Lower leg skin (tissue), 3 donors: ENCODE data around the gene MB21D2.

Experiments
- POLR2A ChIP-seq, 2 donors: fragments of 450-650 bp; IDR thresholded peaks; one replicate each; pipeline ENCODE4 v1.6.1; 2016 to 2017; ENCODE audit warnings: antibody characterized with exemption in 2 of 2, mild to moderate bottlenecking in 1 of 2, moderate library complexity in 1 of 2
- TF ChIP-seq, protein P1 (sequence below), 3 donors: fragments of 450-650 bp; IDR thresholded peaks; one replicate each; pipeline ENCODE4 v1.5.1; 2016; ENCODE audit warnings: antibody characterized with exemption in 3 of 3, mild to moderate bottlenecking in 3 of 3, moderate library complexity in 2 of 3

- TF ChIP-seq, protein P1, sequence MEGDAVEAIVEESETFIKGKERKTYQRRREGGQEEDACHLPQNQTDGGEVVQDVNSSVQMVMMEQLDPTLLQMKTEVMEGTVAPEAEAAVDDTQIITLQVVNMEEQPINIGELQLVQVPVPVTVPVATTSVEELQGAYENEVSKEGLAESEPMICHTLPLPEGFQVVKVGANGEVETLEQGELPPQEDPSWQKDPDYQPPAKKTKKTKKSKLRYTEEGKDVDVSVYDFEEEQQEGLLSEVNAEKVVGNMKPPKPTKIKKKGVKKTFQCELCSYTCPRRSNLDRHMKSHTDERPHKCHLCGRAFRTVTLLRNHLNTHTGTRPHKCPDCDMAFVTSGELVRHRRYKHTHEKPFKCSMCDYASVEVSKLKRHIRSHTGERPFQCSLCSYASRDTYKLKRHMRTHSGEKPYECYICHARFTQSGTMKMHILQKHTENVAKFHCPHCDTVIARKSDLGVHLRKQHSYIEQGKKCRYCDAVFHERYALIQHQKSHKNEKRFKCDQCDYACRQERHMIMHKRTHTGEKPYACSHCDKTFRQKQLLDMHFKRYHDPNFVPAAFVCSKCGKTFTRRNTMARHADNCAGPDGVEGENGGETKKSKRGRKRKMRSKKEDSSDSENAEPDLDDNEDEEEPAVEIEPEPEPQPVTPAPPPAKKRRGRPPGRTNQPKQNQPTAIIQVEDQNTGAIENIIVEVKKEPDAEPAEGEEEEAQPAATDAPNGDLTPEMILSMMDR (IDR thresholded peaks at IDR 0.05), result no peak
- no peak for TF ChIP-seq POLR2A (IDR thresholded peaks at IDR 0.05)
Measured at GRCh38 chr3:192864941-192865340, 52.7 kb downstream of the MB21D2 start.
